ENCODE data around the gene NFATC3.
"Not testable (repeated sequence)": the region's sequence is repeated elsewhere in the genome, so short reads cannot be mapped to it uniquely, and the experiment has no call there.

- TF ChIP-seq, protein P1, sequence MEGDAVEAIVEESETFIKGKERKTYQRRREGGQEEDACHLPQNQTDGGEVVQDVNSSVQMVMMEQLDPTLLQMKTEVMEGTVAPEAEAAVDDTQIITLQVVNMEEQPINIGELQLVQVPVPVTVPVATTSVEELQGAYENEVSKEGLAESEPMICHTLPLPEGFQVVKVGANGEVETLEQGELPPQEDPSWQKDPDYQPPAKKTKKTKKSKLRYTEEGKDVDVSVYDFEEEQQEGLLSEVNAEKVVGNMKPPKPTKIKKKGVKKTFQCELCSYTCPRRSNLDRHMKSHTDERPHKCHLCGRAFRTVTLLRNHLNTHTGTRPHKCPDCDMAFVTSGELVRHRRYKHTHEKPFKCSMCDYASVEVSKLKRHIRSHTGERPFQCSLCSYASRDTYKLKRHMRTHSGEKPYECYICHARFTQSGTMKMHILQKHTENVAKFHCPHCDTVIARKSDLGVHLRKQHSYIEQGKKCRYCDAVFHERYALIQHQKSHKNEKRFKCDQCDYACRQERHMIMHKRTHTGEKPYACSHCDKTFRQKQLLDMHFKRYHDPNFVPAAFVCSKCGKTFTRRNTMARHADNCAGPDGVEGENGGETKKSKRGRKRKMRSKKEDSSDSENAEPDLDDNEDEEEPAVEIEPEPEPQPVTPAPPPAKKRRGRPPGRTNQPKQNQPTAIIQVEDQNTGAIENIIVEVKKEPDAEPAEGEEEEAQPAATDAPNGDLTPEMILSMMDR (IDR thresholded peaks at IDR 0.05): not testable (repeated sequence)
- TF ChIP-seq POLR2A (IDR thresholded peaks at IDR 0.05): not testable (repeated sequence)
These were observed 22.2 kb downstream of the NFATC3 start for GRCh38 chr16:68107230-68107928.

Data from uterus (tissue), 2 donors.